GM12872 (cell line): ENCODE results near the gene CYP2W1.

Experiments
- CTCF ChIP-seq: IDR thresholded peaks from 3 replicates; pipeline ENCODE4 v1.5.1; 2011; ENCODE audit warnings: low read depth, mild to moderate bottlenecking, low read length, moderate library complexity; ENCODE audit not compliant: insufficient read depth

Gene CYP2W1

GRCh38 chr7:1010226-1010625 is 27.2 kb downstream of the CYP2W1 start:
- no peak for TF ChIP-seq CTCF

- no peak for TF ChIP-seq CTCF
These were observed 28.5 kb downstream of the CYP2W1 start for GRCh38 chr7:1011297-1012003.

GRCh38 chr7:1012004-1012715 is 29.2 kb downstream of the CYP2W1 start:
- no peak for TF ChIP-seq CTCF

GRCh38 chr7:1012716-1013095 is 29.7 kb downstream of the CYP2W1 start:
- TF ChIP-seq CTCF = no peak

GRCh38 chr7:1013581-1013980 is 30.6 kb downstream of the CYP2W1 start:
- no peak for TF ChIP-seq CTCF

- TF ChIP-seq CTCF = no peak
These were observed 31.7 kb downstream of the CYP2W1 start for GRCh38 chr7:1014681-1015080.

GRCh38 chr7:1015196-1016121 is 32.5 kb downstream of the CYP2W1 start:
- no peak for TF ChIP-seq CTCF
